Measurements from ENCODE around the gene WDFY2. TPM values are rescaled to one million over a fixed set of nuclear protein-coding genes. Genes with fewer than 3 reads are reported as not detected.

Gene WDFY2
- total and polyA plus RNA-seq, 10 of the 15 experiments (the other 5 are each of a cell fraction or from before 2014, with no cell fraction given) = 2.1 to 13.0 (median 8.1) TPM

GRCh38 chr13:51771418-51772104 lies 187.3 kb downstream of the WDFY2 start:
- SMC1A ChIA-PET (ENCODE audit: uncharacterized antibody, unreplicated experiment) = interaction anchor here (1.1 to 1.5 kb wide), 5 partner anchors 14 to 327 kb away, joined by 3 to 4 read pairs (median 3); no protein-coding TSS in a partner anchor
- Histone ChIP-seq H3K4me2 (ENCODE audit: control insufficient read depth, insufficient read depth) (no peak overlapping the region), H3K4me3 (no peak overlapping the region), H3K4me1 (ENCODE audit: control insufficient read depth, insufficient read depth, low read length) (no peaks in the 10 kb centered on the region), H3K9ac (ENCODE audit: control insufficient read depth, insufficient read depth, low read length) (no peak overlapping the region), H2AFZ (ENCODE audit: control insufficient read depth, low read depth, low read length) (no peak overlapping the region), H3K27me3 (replicated peaks in 1 of 2; ENCODE audit: control insufficient read depth in 2 of 2, insufficient read depth in 2 of 2, low read length in 1 of 2) (no peaks in the 10 kb centered on the region), H3K79me2 (ENCODE audit: control insufficient read depth, insufficient read depth, low read length) (no peaks in the 10 kb centered on the region), H3K36me3 (ENCODE audit: control insufficient read depth in 2 of 2, insufficient read depth in 2 of 2, low read length in 1 of 2) (no peaks in the 10 kb centered on the region), H3K27ac (ENCODE audit: control insufficient read depth, insufficient read depth) (no peak overlapping the region), H3K9me3 (replicated peaks; ENCODE audit: control insufficient read depth, insufficient read depth, low read length) (no peaks in the 10 kb centered on the region), H4K20me1 (ENCODE audit: control insufficient read depth, insufficient read depth) (no peaks in the 10 kb centered on the region)
- no peak for FAIRE-seq
- no peak for DNase-seq (ENCODE audit: low read depth, low spot score)
- POLR2A ChIA-PET = no interaction called here
- in situ Hi-C loops (cut with MboI) (no loop called here), intact Hi-C loops (cut with micrococcal nuclease; ENCODE audit: unreplicated experiment) (no loop called here)
- ATAC-seq = no peak; the same call in 2 of the 3 replicates
- CTCF ChIA-PET = interaction anchor here (1.3 kb wide), 1 partner anchor 22 kb away, joined by 3 read pairs; no protein-coding TSS in a partner anchor
- TF ChIP-seq POLR2A (IDR thresholded peaks at IDR 0.05; ENCODE audit: low read depth, low read length) = peak; percentile 39; the same call in 1 of the 2 replicates
- TF ChIP-seq SIN3A (IDR thresholded peaks at IDR 0.05; ENCODE audit: low read depth, low read length) = no peak
- no peak for TF ChIP-seq MEF2A (IDR thresholded peaks at IDR 0.05; ENCODE audit: insufficient read depth, low read depth, low read length)
- 92% methylated on average over 17 of the region's 17 CpGs for WGBS (ENCODE audit: insufficient coverage, insufficient replicate concordance, low lambda C conversion rate, missing lambda C conversion rate)
- no TSS peak for BruUV-seq (replicated peaks)
- RAD21 ChIA-PET (ENCODE audit: unreplicated experiment) = interaction anchor here (1.0 kb wide), 1 partner anchor 27 kb away, joined by 3 read pairs; no protein-coding TSS in a partner anchor

- no peaks in the 10 kb centered on the region for H3K9me3 ChIP-seq (replicated peaks; ENCODE audit: control insufficient read depth, insufficient read depth, low read length)
- no peak for FAIRE-seq
- in situ Hi-C loops (cut with MboI) = no loop called here
- intact Hi-C loops (cut with micrococcal nuclease; ENCODE audit: unreplicated experiment) = no loop called here
- no peak overlapping the region for H3K27ac ChIP-seq (ENCODE audit: control insufficient read depth, insufficient read depth)
- RAD21 ChIA-PET (ENCODE audit: unreplicated experiment) = interaction anchor here (1.0 kb wide), 1 partner anchor 26 kb away, joined by 3 read pairs; no protein-coding TSS in a partner anchor
- H3K79me2 ChIP-seq (ENCODE audit: control insufficient read depth, insufficient read depth, low read length) = no peaks in the 10 kb centered on the region
- DNase-seq (ENCODE audit: low read depth, low spot score) = no peak
- H3K9ac ChIP-seq (ENCODE audit: control insufficient read depth, insufficient read depth, low read length) = no peak overlapping the region
- H4K20me1 ChIP-seq (ENCODE audit: control insufficient read depth, insufficient read depth) = no peaks in the 10 kb centered on the region
- 86% methylated on average over 9 of the region's 9 CpGs for WGBS (ENCODE audit: insufficient coverage, insufficient replicate concordance, low lambda C conversion rate, missing lambda C conversion rate)
- POLR2A ChIA-PET = no interaction called here
- no peak for ATAC-seq
- no peak overlapping the region for H3K4me2 ChIP-seq (ENCODE audit: control insufficient read depth, insufficient read depth)
- SMC1A ChIA-PET (ENCODE audit: uncharacterized antibody, unreplicated experiment) = interaction anchor here (1.1 to 1.5 kb wide), 2 partner anchors 26 to 41 kb away, joined by 3 to 4 read pairs; no protein-coding TSS in a partner anchor
- no peak overlapping the region for H3K4me3 ChIP-seq
- no TSS peak for BruUV-seq (replicated peaks)
- H3K36me3 ChIP-seq (ENCODE audit: control insufficient read depth in 2 of 2, insufficient read depth in 2 of 2, low read length in 1 of 2) = no peaks in the 10 kb centered on the region
- H3K4me1 ChIP-seq (ENCODE audit: control insufficient read depth, insufficient read depth, low read length) = no peaks in the 10 kb centered on the region
- H2AFZ ChIP-seq (ENCODE audit: control insufficient read depth, low read depth, low read length) = no peak overlapping the region
- no peaks in the 10 kb centered on the region for H3K27me3 ChIP-seq (replicated peaks in 1 of 2; ENCODE audit: control insufficient read depth in 2 of 2, insufficient read depth in 2 of 2, low read length in 1 of 2)
- CTCF ChIA-PET = interaction anchor here (1.3 kb wide), 1 partner anchor 22 kb away, joined by 3 read pairs; no protein-coding TSS in a partner anchor
- no peak for TF ChIP-seq ESRRA (IDR thresholded peaks at IDR 0.05; ENCODE audit: low read length)
- TF ChIP-seq E2F4 (IDR thresholded peaks at IDR 0.05; ENCODE audit: low read depth, low read length) = no peak
- no peak for TF ChIP-seq ZNF592 (IDR thresholded peaks at IDR 0.05)
- no peak for TF ChIP-seq ZNF207 (IDR thresholded peaks at IDR 0.05; ENCODE audit: borderline replicate concordance)
- no peak for TF ChIP-seq SREBF2 (IDR thresholded peaks at IDR 0.05; ENCODE audit: low read length)
- TF ChIP-seq RELA (IDR thresholded peaks at IDR 0.05; ENCODE audit: borderline replicate concordance, partially characterized antibody) = no peak
- no peak for TF ChIP-seq ZZZ3 (IDR thresholded peaks at IDR 0.05; ENCODE audit: control insufficient read depth, insufficient read length, low read depth)
- no peak for TF ChIP-seq BRCA1 (IDR thresholded peaks at IDR 0.05; ENCODE audit: low read depth, low read length)
- no peak for TF ChIP-seq BMI1 (IDR thresholded peaks at IDR 0.05; ENCODE audit: borderline replicate concordance)
Observed at GRCh38 chr13:51772105-51772455, 187.8 kb downstream of the WDFY2 start.

Data from GM12878 (cell line).